Loucy (cell line): ENCODE measurements around the gene PSORS1C1.

ENCODE experiments used
- H2AFZ ChIP-seq: fragments of 200-600 bp; sonication (generic); 2 replicates; pipeline ENCODE4 v1.6.0; 2016; ENCODE audit warnings: antibody characterized with exemption, mild to moderate bottlenecking, low read length, moderate library complexity
- H3F3A ChIP-seq: fragments of 200-600 bp; 2 replicates; pipeline ENCODE4 v1.6.0; 2016; ENCODE audit warnings: antibody characterized with exemption, low read depth, mild to moderate bottlenecking
- H3K27me3 ChIP-seq: fragments of 200-600 bp; sonication (generic); 2 replicates; pipeline ENCODE4 v1.6.1; 2014; ENCODE audit warnings: low read length, mild to moderate bottlenecking; ENCODE audit not compliant: insufficient read depth, poor library complexity, severe bottlenecking
- H3K36me3 ChIP-seq: fragments of 200-600 bp; sonication (generic); 2 replicates; pipeline ENCODE4 v1.6.1; 2016; ENCODE audit warnings: low read length; ENCODE audit not compliant: insufficient read depth
- H3K4me1 ChIP-seq: fragments of 200-600 bp; sonication (generic); 2 replicates; pipeline ENCODE4 v1.5.1; 2014; ENCODE audit warnings: low read length, mild to moderate bottlenecking; ENCODE audit not compliant: insufficient read depth, poor library complexity, severe bottlenecking
- H3K4me2 ChIP-seq: fragments of 200-600 bp; sonication (generic); 2 replicates; pipeline ENCODE4 v1.6.0; 2014; ENCODE audit warnings: antibody characterized with exemption, low read length, low read depth, mild to moderate bottlenecking; ENCODE audit not compliant: poor library complexity, severe bottlenecking
- H3K4me3 ChIP-seq: fragments of 200-600 bp; sonication (generic); 2 replicates; pipeline ENCODE4 v1.5.1; 2014; ENCODE audit warnings: low read length, mild to moderate bottlenecking, mixed read lengths; ENCODE audit not compliant: poor library complexity, severe bottlenecking
- H3K79me2 ChIP-seq: fragments of 200-600 bp; sonication (generic); 2 replicates; pipeline ENCODE4 v1.6.1; 2014; ENCODE audit warnings: low read length; ENCODE audit not compliant: insufficient read depth
- H3K9ac ChIP-seq: fragments of 200-600 bp; sonication (generic); 2 replicates; pipeline ENCODE4 v1.6.0; 2014; ENCODE audit warnings: mild to moderate bottlenecking, low read depth, low read length, moderate library complexity; ENCODE audit not compliant: poor library complexity, severe bottlenecking
- H3K9me2 ChIP-seq: fragments of 200-600 bp; sonication (generic); replicated peaks from 2 replicates; pipeline ENCODE4 v1.6.1; 2016; ENCODE audit warnings: low read depth, low read length, mixed read lengths
- H3K9me3 ChIP-seq: fragments of 200-600 bp; sonication (generic); 2 replicates; pipeline ENCODE4 v1.6.1; 2014; ENCODE audit warnings: mild to moderate bottlenecking, antibody characterized with exemption, low read length, low read depth; ENCODE audit not compliant: insufficient read depth
- H4K20me1 ChIP-seq: fragments of 200-600 bp; sonication (generic); 2 replicates; pipeline ENCODE4 v1.6.0; 2014; ENCODE audit warnings: antibody characterized with exemption, low read length, mild to moderate bottlenecking; ENCODE audit not compliant: insufficient read depth, poor library complexity, severe bottlenecking
- EZH2phosphoT487 ChIP-seq: fragments of 200-600 bp; IDR thresholded peaks from 2 replicates; pipeline ENCODE4 v1.6.1; 2018; ENCODE audit warnings: antibody characterized with exemption, mild to moderate bottlenecking, moderate library complexity, borderline replicate concordance
- TF ChIP-seq, protein P1 (sequence below): fragments of 200-600 bp; sonication (generic); conservative IDR thresholded peaks from 2 replicates; pipeline ENCODE4 v1.5.1; 2014; ENCODE audit warnings: mild to moderate bottlenecking, antibody characterized with exemption, low read length

PSORS1C1 gene

DNA sequence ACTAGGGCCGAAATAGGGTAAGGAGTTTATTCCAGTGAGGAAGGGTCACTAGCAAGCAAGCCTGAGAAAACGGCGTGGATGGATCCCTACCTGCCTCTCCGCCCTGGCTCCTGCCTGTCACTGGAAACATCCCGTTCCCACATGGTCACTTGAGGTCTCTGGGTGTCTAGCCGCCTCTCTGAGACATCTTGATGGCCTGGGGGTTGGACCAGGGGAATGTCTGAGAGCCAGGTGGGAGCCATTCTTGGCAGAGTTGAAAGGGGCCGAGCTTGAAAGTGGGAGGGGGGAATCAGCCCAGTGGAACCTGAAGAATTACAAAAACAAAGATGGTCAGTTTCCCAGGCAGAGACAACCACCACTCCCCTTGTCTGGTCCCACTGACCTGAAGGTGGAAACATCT is 42.0 kb downstream of the PSORS1C1 start:
- no peak overlapping the region for H2AFZ ChIP-seq
- peak overlapping the region; percentile 85 for H3K4me2 ChIP-seq
- H3K9ac ChIP-seq: peak overlapping the region; percentile 79
- TF ChIP-seq, protein P1, sequence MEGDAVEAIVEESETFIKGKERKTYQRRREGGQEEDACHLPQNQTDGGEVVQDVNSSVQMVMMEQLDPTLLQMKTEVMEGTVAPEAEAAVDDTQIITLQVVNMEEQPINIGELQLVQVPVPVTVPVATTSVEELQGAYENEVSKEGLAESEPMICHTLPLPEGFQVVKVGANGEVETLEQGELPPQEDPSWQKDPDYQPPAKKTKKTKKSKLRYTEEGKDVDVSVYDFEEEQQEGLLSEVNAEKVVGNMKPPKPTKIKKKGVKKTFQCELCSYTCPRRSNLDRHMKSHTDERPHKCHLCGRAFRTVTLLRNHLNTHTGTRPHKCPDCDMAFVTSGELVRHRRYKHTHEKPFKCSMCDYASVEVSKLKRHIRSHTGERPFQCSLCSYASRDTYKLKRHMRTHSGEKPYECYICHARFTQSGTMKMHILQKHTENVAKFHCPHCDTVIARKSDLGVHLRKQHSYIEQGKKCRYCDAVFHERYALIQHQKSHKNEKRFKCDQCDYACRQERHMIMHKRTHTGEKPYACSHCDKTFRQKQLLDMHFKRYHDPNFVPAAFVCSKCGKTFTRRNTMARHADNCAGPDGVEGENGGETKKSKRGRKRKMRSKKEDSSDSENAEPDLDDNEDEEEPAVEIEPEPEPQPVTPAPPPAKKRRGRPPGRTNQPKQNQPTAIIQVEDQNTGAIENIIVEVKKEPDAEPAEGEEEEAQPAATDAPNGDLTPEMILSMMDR: no peak
- TF ChIP-seq EZH2phosphoT487: no peak
- H3F3A ChIP-seq: no peaks in the 10 kb centered on the region
- peaks cover 7% of the 10 kb centered on the region for H4K20me1 ChIP-seq
- H3K36me3 ChIP-seq: no peaks in the 10 kb centered on the region; the same call in 1 of the 2 replicates
- H3K79me2 ChIP-seq: peaks cover 43% of the 10 kb centered on the region
- H3K27me3 ChIP-seq: no peaks in the 10 kb centered on the region
- H3K9me3 ChIP-seq: no peaks in the 10 kb centered on the region
- H3K4me1 ChIP-seq: peaks cover 30% of the 10 kb centered on the region
- no peaks in the 10 kb centered on the region for H3K9me2 ChIP-seq
- H3K4me3 ChIP-seq: peak overlapping the region; percentile 89

DNA sequence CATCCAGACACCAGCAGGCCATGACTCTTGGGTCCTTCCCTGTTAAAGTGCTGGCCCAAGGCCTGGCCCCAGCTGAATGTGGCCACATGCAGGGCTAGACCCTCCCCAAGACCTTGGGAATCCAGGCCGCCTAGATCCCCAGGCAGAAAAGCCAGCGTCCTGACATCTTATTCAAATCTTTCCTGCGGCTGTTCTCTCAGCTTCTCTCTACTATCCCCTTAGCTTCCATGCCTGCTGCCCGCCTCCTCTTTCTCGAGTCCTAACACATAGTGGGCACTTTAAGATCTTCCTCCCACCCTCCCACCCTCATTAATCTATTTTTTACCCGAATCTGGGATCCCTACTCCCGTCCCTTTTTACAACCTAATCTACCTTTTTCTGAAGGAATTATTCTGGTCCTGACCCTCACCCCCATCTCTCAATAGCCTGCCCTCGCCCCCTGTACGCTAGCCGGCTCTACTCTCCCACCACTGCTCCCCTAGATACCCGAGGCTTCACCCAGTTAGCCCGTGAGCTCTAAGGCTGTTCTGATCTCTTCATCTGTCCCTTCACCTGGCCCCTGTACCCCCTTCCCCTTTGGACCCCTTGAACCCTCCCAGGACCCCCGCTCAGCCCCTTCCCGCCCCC is 43.0 kb downstream of the PSORS1C1 start, which contains the start of gene CCHCR1:
Gene CCHCR1 (minus strand): TSS at position 290 of the 627 bp plus-strand sequence. CDS start 202 bp downstream, at position 88.
- Histone ChIP-seq H2AFZ (peak within 1 kb of the TSS; percentile 89), H3K79me2 (peaks cover 53% of the 10 kb centered on the region), H3K9me2 (no peaks in the 10 kb centered on the region), H3K4me1 (peaks cover 40% of the 10 kb centered on the region), H3F3A (no peaks in the 10 kb centered on the region), H3K9me3 (no peaks in the 10 kb centered on the region), H3K36me3 (no peaks in the 10 kb centered on the region; the same call in 1 of the 2 replicates), H3K4me2 (peak within 1 kb of the TSS; percentile 95), H3K4me3 (peak within 1 kb of the TSS; percentile 89), H3K27me3 (no peaks in the 10 kb centered on the region), H4K20me1 (peaks cover 7% of the 10 kb centered on the region), H3K9ac (peak within 1 kb of the TSS; percentile 88)
- TF ChIP-seq EZH2phosphoT487: no peak
- TF ChIP-seq, protein P1: no peak

DNA sequence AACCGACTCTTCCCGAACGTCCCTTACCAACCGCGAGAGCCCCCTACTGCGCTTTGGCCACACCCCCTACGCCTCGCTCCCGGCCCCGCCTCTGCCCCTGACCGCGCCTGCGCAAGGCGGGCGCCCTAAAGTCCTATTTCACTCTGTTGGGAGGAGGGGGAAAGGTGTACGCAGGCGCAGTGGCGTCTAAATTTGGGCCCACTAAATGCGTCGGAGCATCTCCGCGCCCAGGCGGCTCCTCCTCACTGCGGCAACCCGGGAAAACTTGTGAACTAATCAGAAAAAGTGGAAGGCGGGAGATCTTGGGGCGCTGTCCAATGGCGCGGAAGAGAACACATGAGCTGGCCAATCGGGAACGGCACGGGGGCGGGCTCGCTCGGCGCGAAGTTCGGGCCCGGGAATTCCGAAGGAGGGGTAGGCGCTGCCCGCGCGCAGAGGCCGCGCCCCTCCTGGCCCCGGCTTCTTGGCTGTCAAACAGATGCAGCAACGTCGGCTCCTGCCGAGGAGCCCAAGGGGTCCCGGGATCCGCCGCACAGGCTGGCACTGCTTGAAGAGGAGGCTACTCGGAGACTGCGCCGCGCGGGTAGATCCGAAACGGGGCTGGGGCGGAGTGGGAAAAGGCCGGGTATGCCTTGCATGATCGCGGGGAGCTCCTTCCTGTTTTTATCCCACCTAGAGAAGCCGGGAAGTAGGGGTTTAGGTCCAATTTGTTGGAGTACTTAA is 43.7 kb downstream of the PSORS1C1 start, which contains the start of gene TCF19:
Gene TCF19 (plus strand): TSS at position 450 of the 723 bp plus-strand sequence. CDS start 881 bp downstream, outside the sequence.
- TF ChIP-seq, protein P1: no peak
- no peak for TF ChIP-seq EZH2phosphoT487
- Histone ChIP-seq H3K79me2 (peaks cover 57% of the 10 kb centered on the region), H3K9ac (peak within 1 kb of the TSS; percentile 88), H3K9me2 (no peaks in the 10 kb centered on the region), H3K4me2 (peak within 1 kb of the TSS; percentile 95), H4K20me1 (peaks cover 7% of the 10 kb centered on the region), H3K36me3 (no peaks in the 10 kb centered on the region; the same call in 1 of the 2 replicates), H2AFZ (peak within 1 kb of the TSS; percentile 89), H3F3A (no peaks in the 10 kb centered on the region), H3K4me1 (peaks cover 45% of the 10 kb centered on the region), H3K27me3 (no peaks in the 10 kb centered on the region), H3K9me3 (no peaks in the 10 kb centered on the region), H3K4me3 (peak within 1 kb of the TSS; percentile 89)
